Measurements from ENCODE around the gene COLEC12.

GRCh38 chr18:427005-427404 is 73.5 kb downstream of the COLEC12 start:
- TF ChIP-seq POLR2AphosphoS5 (IDR thresholded peaks at IDR 0.05; ENCODE audit: borderline replicate concordance, low read depth, low read length) (no peak), EZH2 (IDR thresholded peaks at IDR 0.05) (no peak)
